K562 (cell line): ENCODE measurements around the gene HAX1. TPM values are rescaled to one million over a fixed set of nuclear protein-coding genes. Genes with fewer than 3 reads are reported as not detected.
A peak's percentile ranks its signal among the peaks of the same experiment; 100 is the strongest.

Source experiments
- ADNP ChIP-seq: fragments of 200-800 bp; sonication (Bioruptor generic); IDR thresholded peaks from 2 replicates; pipeline ENCODE4 v1.6.1; 2016; ENCODE audit warnings: missing genetic modification characterization, missing compliant biosample characterization
- ARID1B ChIP-seq: fragments of 450-650 bp; IDR thresholded peaks from 2 replicates; pipeline ENCODE4 v1.6.1; 2016; ENCODE audit warnings: antibody characterized with exemption, mild to moderate bottlenecking, inconsistent platforms
- BRCA1 ChIP-seq, 2 experiments: fragments of 450-650 bp in 1 of 2; sonication (generic) in 1 of 2; formaldehyde crosslinking in 1 of 2; IDR thresholded peaks; 2 replicates each; pipeline versions ENCODE4 v1.5.0 to v1.6.1; 2017 to 2020; ENCODE audit warnings: mild to moderate bottlenecking in 1 of 2, missing genetic modification reagents in 1 of 2
- EGR1 ChIP-seq: fragments of 450-650 bp; conservative IDR thresholded peaks from 2 replicates; pipeline ENCODE4 v1.6.1; 2017; ENCODE audit warnings: mild to moderate bottlenecking
- FOXJ3 ChIP-seq: sonication (generic); formaldehyde crosslinking; IDR thresholded peaks from 2 replicates; pipeline ENCODE4 v1.4.0; 2020; ENCODE audit warnings: mild to moderate bottlenecking, missing genetic modification reagents
- FUS ChIP-seq: fragments of 200-400 bp; formaldehyde crosslinking; optimal IDR thresholded peaks from 2 replicates; pipeline ENCODE3; 2017; ENCODE audit warnings: low read depth, low read length
- GATA2 ChIP-seq: sonication (generic); formaldehyde crosslinking; IDR thresholded peaks from 2 replicates; pipeline ENCODE4 v1.4.0; 2020; ENCODE audit warnings: mild to moderate bottlenecking, missing genetic modification reagents
- HDAC2 ChIP-seq: fragments of 450-650 bp; IDR thresholded peaks from 2 replicates; pipeline ENCODE4 v1.6.1; 2016; ENCODE audit warnings: mild to moderate bottlenecking
- IRF2 ChIP-seq: sonication (generic); formaldehyde crosslinking; IDR thresholded peaks from 2 replicates; pipeline ENCODE4 v1.8.1; 2022; ENCODE audit warnings: mild to moderate bottlenecking, missing genetic modification reagents
- JUN ChIP-seq, 2 experiments: sonication (generic) in 1 of 2; formaldehyde crosslinking in 1 of 2; IDR thresholded peaks; 2 replicates each; pipeline versions ENCODE4 v1.6.1 to v1.8.0; 2012 to 2022; ENCODE audit warnings: borderline replicate concordance in 2 of 2, mild to moderate bottlenecking in 2 of 2, improper control_type of control experiment in 1 of 2, low read depth in 1 of 2, low read length in 1 of 2, missing genetic modification reagents in 1 of 2
- KDM1A ChIP-seq, 2 experiments: fragments of 450-650 bp; IDR thresholded peaks; 2 replicates each; pipeline ENCODE4 v1.6.1; 2016; ENCODE audit warnings: mild to moderate bottlenecking in 2 of 2
- MAFG ChIP-seq: fragments of 450-650 bp; conservative IDR thresholded peaks from 2 replicates; pipeline ENCODE4 v1.6.1; 2016; ENCODE audit warnings: missing genetic modification characterization, missing compliant biosample characterization
- NCOR1 ChIP-seq: fragments of 450-650 bp; IDR thresholded peaks from 2 replicates; pipeline ENCODE4 v1.6.1; 2016; ENCODE audit warnings: mild to moderate bottlenecking, moderate library complexity
- NFIX ChIP-seq: fragments of 250-450 bp; sonication (Bioruptor Pico); IDR thresholded peaks from 2 replicates; pipeline ENCODE4 v1.4.0; 2020; ENCODE audit warnings: low read depth, mild to moderate bottlenecking, moderate library complexity
- OTX1 ChIP-seq: fragments of 450-650 bp; formaldehyde crosslinking; IDR thresholded peaks from 2 replicates; pipeline ENCODE4 v1.4.0; 2022; ENCODE audit warnings: mild to moderate bottlenecking
- PATZ1 ChIP-seq: fragments of 250-450 bp; sonication (Bioruptor Pico); IDR thresholded peaks from 2 replicates; pipeline ENCODE4 v1.5.0; 2020; ENCODE audit warnings: mild to moderate bottlenecking, borderline replicate concordance
- RNF2 ChIP-seq: sonication (generic); IDR thresholded peaks from 2 replicates; pipeline ENCODE4 v1.6.1; 2016
- SMAD1 ChIP-seq: fragments of 150-350 bp; IDR thresholded peaks from 2 replicates; pipeline ENCODE4 v1.6.1; 2014; ENCODE audit warnings: low read length, low read depth; ENCODE audit not compliant: partially characterized antibody
- SP2 ChIP-seq: IDR thresholded peaks from 2 replicates; pipeline ENCODE4 v1.6.1; 2011; ENCODE audit warnings: mild to moderate bottlenecking, low read depth, low read length, moderate library complexity; ENCODE audit not compliant: poor library complexity, severe bottlenecking; ENCODE audit errors: extremely low read depth
- STAG1 ChIP-seq: sonication (generic); formaldehyde crosslinking; IDR thresholded peaks from 2 replicates; pipeline ENCODE4 v1.5.0; 2020; ENCODE audit warnings: missing genetic modification reagents, borderline replicate concordance
- TAF15 ChIP-seq: fragments of 200-400 bp; formaldehyde crosslinking; IDR thresholded peaks from 2 replicates; pipeline ENCODE4 v1.6.1; 2017; ENCODE audit warnings: mild to moderate bottlenecking, low read depth, low read length, moderate library complexity
- TEAD4 ChIP-seq, 2 experiments: sonication (generic) in 1 of 2; formaldehyde crosslinking in 1 of 2; IDR thresholded peaks; 2 replicates each; pipeline versions ENCODE4 v1.6.1 to v1.8.0; 2012 to 2022; ENCODE audit warnings: borderline replicate concordance in 1 of 2, inconsistent platforms in 1 of 2, low read length in 1 of 2, mild to moderate bottlenecking in 1 of 2, missing genetic modification reagents in 1 of 2
- ZEB2 ChIP-seq: fragments of 450-650 bp; IDR thresholded peaks from 2 replicates; pipeline ENCODE4 v1.6.1; 2016
- ZNF140 ChIP-seq: fragments of 250-450 bp; sonication (Bioruptor Pico); IDR thresholded peaks from 2 replicates; pipeline ENCODE4 v1.8.0; 2021; ENCODE audit warnings: moderate library complexity, mild to moderate bottlenecking, inconsistent platforms
- ZNF384 ChIP-seq: IDR thresholded peaks from 2 replicates; pipeline ENCODE4 v1.6.1; 2012; ENCODE audit warnings: low read depth, low read length, improper control_type of control experiment
- ZNF644 ChIP-seq: fragments of 200-800 bp; sonication (Bioruptor generic); IDR thresholded peaks from 2 replicates; pipeline ENCODE4 v1.6.1; 2016; ENCODE audit warnings: low read depth, missing genetic modification characterization, missing compliant biosample characterization
- ZNF695 ChIP-seq: fragments of 450-650 bp; formaldehyde crosslinking; IDR thresholded peaks from 2 replicates; pipeline ENCODE4 v1.4.0; 2020; ENCODE audit warnings: mild to moderate bottlenecking, moderate library complexity
- ZNF76 ChIP-seq: fragments of 250-450 bp; sonication (Bioruptor Pico); IDR thresholded peaks from 2 replicates; pipeline ENCODE4 v1.4.0; 2020; ENCODE audit warnings: mild to moderate bottlenecking, moderate library complexity, borderline replicate concordance
- polyA plus RNA-seq, 8 experiments: library from polyadenylated mRNA; depleted of rRNA in 4 of 8; stranded (reverse) in 5 of 8; unstranded in 3 of 8; fragments of >200 nt; fragmentation: Nextera tagmentation in 2 of 8; fragmentation: Illumina TruSeq in 1 of 8; extraction: Ambion mirVana in 2 of 8; extraction: Trizol in 1 of 8; gene quantifications; 2 replicates each; pipeline versions ENCODE4 v1.2.1 to v1.2.3, GENCODE V29; 2011 to 2014; ENCODE audit warnings: inconsistent platforms in 1 of 8, missing spikeins in 1 of 8
- total RNA-seq, 7 experiments: library from RNA; depleted of rRNA in 6 of 7; stranded (reverse); fragments of >200 nt in 6 of 7; fragmentation: Illumina TruSeq in 2 of 7; extraction: Trizol in 2 of 7; gene quantifications; 2 replicates each; pipeline versions ENCODE4 v1.2.1 to v1.2.3, GENCODE V29; 2011 to 2021; ENCODE audit warnings: low replicate concordance in 1 of 7
- TF ChIP-seq, protein P1 (sequence below): IDR thresholded peaks from 3 replicates; pipeline ENCODE4 v1.6.1; 2011; ENCODE audit warnings: borderline replicate concordance, mild to moderate bottlenecking; ENCODE audit not compliant: insufficient read length, insufficient read depth

HAX1 gene
- total and polyA plus RNA-seq, 9 of the 15 experiments (the other 6 are each of a cell fraction or from before 2014, with no cell fraction given), result 143 to 492 (median 234) TPM

DNA sequence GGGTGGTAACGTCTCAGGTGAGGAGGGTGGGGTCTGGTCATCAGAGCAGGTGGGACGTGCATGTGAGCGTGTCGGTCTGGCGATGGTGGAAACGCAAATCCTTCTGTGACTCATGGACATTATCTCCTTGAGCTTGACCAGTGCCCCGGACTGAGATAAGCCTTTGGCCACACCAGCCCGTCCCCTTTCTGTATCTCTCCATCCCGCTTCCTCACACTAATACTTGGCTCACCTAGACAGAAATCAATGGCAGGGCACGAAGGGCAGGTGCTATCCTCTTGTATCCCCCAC, 40.6 kb downstream of the HAX1 start (continued):
- TF ChIP-seq, protein P1, sequence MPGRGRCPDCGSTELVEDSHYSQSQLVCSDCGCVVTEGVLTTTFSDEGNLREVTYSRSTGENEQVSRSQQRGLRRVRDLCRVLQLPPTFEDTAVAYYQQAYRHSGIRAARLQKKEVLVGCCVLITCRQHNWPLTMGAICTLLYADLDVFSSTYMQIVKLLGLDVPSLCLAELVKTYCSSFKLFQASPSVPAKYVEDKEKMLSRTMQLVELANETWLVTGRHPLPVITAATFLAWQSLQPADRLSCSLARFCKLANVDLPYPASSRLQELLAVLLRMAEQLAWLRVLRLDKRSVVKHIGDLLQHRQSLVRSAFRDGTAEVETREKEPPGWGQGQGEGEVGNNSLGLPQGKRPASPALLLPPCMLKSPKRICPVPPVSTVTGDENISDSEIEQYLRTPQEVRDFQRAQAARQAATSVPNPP, result no peak
- TF ChIP-seq OTX1 (CRISPR knock-in tag), result no peak
- no peak for TF ChIP-seq FOXJ3 (CRISPR knock-in tag)
- TF ChIP-seq RNF2, result 0 out of 2 replicates have a peak, but pooled peaks have one; percentile 23
- no peak for TF ChIP-seq TAF15
- TF ChIP-seq ZNF644, result 0 out of 2 replicates have a peak, but pooled peaks have one; percentile 26
- TF ChIP-seq MAFG (tag), result no peak
- TF ChIP-seq SP2, result no peak
- TF ChIP-seq HDAC2, result peak; percentile 80
- no peak for TF ChIP-seq ZNF76 (CRISPR knock-in tag)
- TF ChIP-seq ZNF384, result no peak
- TF ChIP-seq ZEB2, result peak; percentile 97
- TF ChIP-seq JUN (IDR thresholded peaks at IDR 0.05; ENCODE audit: borderline replicate concordance, low read depth, low read length), result peak; percentile 90
- TF ChIP-seq JUN (CRISPR knock-in tag; IDR thresholded peaks at IDR 0.05; ENCODE audit: borderline replicate concordance), result no peak
- no peak for TF ChIP-seq IRF2 (CRISPR knock-in tag)
- TF ChIP-seq ZNF140 (CRISPR knock-in tag), result no peak
- TF ChIP-seq NFIX (CRISPR knock-in tag), result no peak
- TF ChIP-seq EGR1, result peak; percentile 80
- peak; percentile 71 for TF ChIP-seq GATA2 (CRISPR knock-in tag)
- TF ChIP-seq FUS, result no peak
- TF ChIP-seq ZNF695 (CRISPR knock-in tag), result no peak
- TF ChIP-seq ARID1B, result peak; percentile 94
- TF ChIP-seq STAG1, result no peak
- TF ChIP-seq SMAD1, result no peak
- no peak for TF ChIP-seq BRCA1 (IDR thresholded peaks at IDR 0.05)
- no peak for TF ChIP-seq BRCA1 (CRISPR knock-in tag; IDR thresholded peaks at IDR 0.05)
- no peak for TF ChIP-seq PATZ1 (CRISPR knock-in tag)
- TF ChIP-seq KDM1A (IDR thresholded peaks at IDR 0.05), result peak; percentile 53 to 75
- peak; percentile 72 for TF ChIP-seq NCOR1
- TF ChIP-seq TEAD4 (IDR thresholded peaks at IDR 0.05; ENCODE audit: low read length), result peak; percentile 78
- TF ChIP-seq TEAD4 (CRISPR knock-in tag; IDR thresholded peaks at IDR 0.05; ENCODE audit: borderline replicate concordance), result no peak
- TF ChIP-seq ADNP, result no peak
